Panc1 (cell line): ENCODE measurements around the gene ZBTB11. TPM values are rescaled to one million over a fixed set of nuclear protein-coding genes. Genes with fewer than 3 reads are reported as not detected.
"Not testable (repeated sequence)": the region's sequence is repeated elsewhere in the genome, so short reads cannot be mapped to it uniquely, and the experiment has no call there.

Experiments used
- ATAC-seq: fragments of 200-7000 bp; cut with Tn5 transposase; 2 replicates; pipeline ENCODE4 v1.9.1; 2020; ENCODE audit warnings: mild to moderate bottlenecking, moderate library complexity
- BruUV-seq: library from RNA; stranded (reverse); fragments of 400-500 nt; replicated peaks from 2 replicates; lab custom pipeline; 2021; lab: Mats Ljungman, UMichigan
- CTCF ChIA-PET: fragments of 300-600 bp; sonication (Branson Sonifier 250); formaldehyde crosslinking; loops from one replicate; lab custom pipeline; 2022; ENCODE audit warnings: antibody characterized with exemption; lab: Charles Lee
- POLR2A ChIA-PET: fragments of 300-600 bp; sonication (Branson Sonifier 250); formaldehyde crosslinking; loops from one replicate; lab custom pipeline; 2022; ENCODE audit warnings: antibody characterized with exemption; lab: Charles Lee
- DNase-seq: peaks from one replicate; pipeline ENCODE4 v3.0.0-alpha.2; 2010; ENCODE audit warnings: low read depth, low spot score
- H3K27ac ChIP-seq: 2 replicates; pipeline ENCODE4 v1.5.1; 2011; ENCODE audit warnings: mild to moderate bottlenecking, low read length, inconsistent platforms
- H3K27me3 ChIP-seq: fragments of 200-500 bp; sonication (Bioruptor generic); 2 replicates; pipeline ENCODE4 v1.6.0; 2014; ENCODE audit warnings: low read length, inconsistent platforms; ENCODE audit not compliant: control insufficient read depth, insufficient read depth
- H3K36me3 ChIP-seq: fragments of 200-500 bp; sonication (Bioruptor generic); 2 replicates; pipeline ENCODE4 v1.5.1; 2014; ENCODE audit warnings: inconsistent platforms, mild to moderate bottlenecking, low read length, moderate library complexity; ENCODE audit not compliant: control insufficient read depth, insufficient read depth
- H3K4me1 ChIP-seq: 2 replicates; pipeline ENCODE4 v1.5.1; 2011; ENCODE audit warnings: inconsistent platforms, mild to moderate bottlenecking, low read length, moderate library complexity; ENCODE audit not compliant: control insufficient read depth, insufficient read depth
- H3K4me3 ChIP-seq, 2 experiments: 2 replicates each; pipeline ENCODE4 v1.5.1; 2011 to 2012; ENCODE audit warnings: low read depth in 2 of 2, low read length in 2 of 2, mild to moderate bottlenecking in 2 of 2, inconsistent platforms in 1 of 2, moderate library complexity in 1 of 2
- H3K9me3 ChIP-seq: fragments of 200-500 bp; sonication (Bioruptor generic); 2 replicates; pipeline ENCODE4 v1.5.1; 2014; ENCODE audit warnings: low read depth, mild to moderate bottlenecking, inconsistent platforms, low read length, moderate library complexity; ENCODE audit not compliant: control insufficient read depth, insufficient read depth
- CTCF ChIP-seq: fragments of 450-650 bp; IDR thresholded peaks from 2 replicates; pipeline ENCODE4 v1.5.1; 2017; ENCODE audit warnings: mild to moderate bottlenecking
- POLR2AphosphoS5 ChIP-seq: IDR thresholded peaks from 2 replicates; pipeline ENCODE4 v1.6.1; 2012; ENCODE audit warnings: mild to moderate bottlenecking, low read depth, low read length, moderate library complexity
- REST ChIP-seq, 2 experiments: IDR thresholded peaks; 2 replicates each; pipeline ENCODE4 v1.6.1; 2011 to 2012; ENCODE audit warnings: low read depth in 2 of 2, control low read depth in 1 of 2, low read length in 1 of 2, mild to moderate bottlenecking in 1 of 2, moderate library complexity in 1 of 2; ENCODE audit not compliant: insufficient read depth in 1 of 2
- SIN3A ChIP-seq: IDR thresholded peaks from 2 replicates; pipeline ENCODE4 v1.6.1; 2012; ENCODE audit warnings: low read depth, mild to moderate bottlenecking, low read length, moderate library complexity, borderline replicate concordance; ENCODE audit not compliant: insufficient read depth
- TCF7L2 ChIP-seq: IDR thresholded peaks from 2 replicates; pipeline ENCODE4 v1.6.1; 2011; ENCODE audit warnings: mild to moderate bottlenecking, low read depth, low read length, inconsistent platforms
- in situ Hi-C: cut with HindIII; loops from 2 replicates; pipeline ENCODE4 v1.10.0; 2016; ENCODE audit warnings: low sequenced_read_pairs, low pct_unique_long_range_greater_than_20kb
- intact Hi-C: fragments of 100-400 bp; cut with micrococcal nuclease; formaldehyde crosslinking; loops from one replicate; pipeline ENCODE4 v1.10.0; 2022; ENCODE audit not compliant: unreplicated experiment
- total RNA-seq: library from RNA; stranded (reverse); gene quantifications from one replicate; pipeline ENCODE4 v1.2.1, GENCODE V29; 2021; ENCODE audit not compliant: unreplicated experiment

Gene ZBTB11
- total RNA-seq, 1 experiment from 2014 or later: 20.1 TPM

- Histone ChIP-seq H3K27ac (no peak overlapping the region), H3K4me3 (no peak overlapping the region), H3K9me3 (no peaks in the 10 kb centered on the region), H3K36me3 (no peaks in the 10 kb centered on the region), H3K27me3 (no peaks in the 10 kb centered on the region), H3K4me1 (no peaks in the 10 kb centered on the region)
- intact Hi-C loops (no loop called here), in situ Hi-C loops (no loop called here)
- no TSS peak for BruUV-seq
- TF ChIP-seq REST (IDR thresholded peaks at IDR 0.05; ENCODE audit: insufficient read depth in 1 of 2, low read depth in 2 of 2, low read length in 1 of 2): no peak
- DNase-seq (no peak), ATAC-seq (no peak)
- ChIA-PET POLR2A (interaction anchor here (0.6 to 0.7 kb wide), 2 partner anchors 9 to 127 kb away, joined by 5 to 7 read pairs; no protein-coding TSS in a partner anchor), CTCF (no interaction called here)
These were observed 33.7 kb downstream of the ZBTB11 start for GRCh38 chr3:101643009-101643844.

DNA sequence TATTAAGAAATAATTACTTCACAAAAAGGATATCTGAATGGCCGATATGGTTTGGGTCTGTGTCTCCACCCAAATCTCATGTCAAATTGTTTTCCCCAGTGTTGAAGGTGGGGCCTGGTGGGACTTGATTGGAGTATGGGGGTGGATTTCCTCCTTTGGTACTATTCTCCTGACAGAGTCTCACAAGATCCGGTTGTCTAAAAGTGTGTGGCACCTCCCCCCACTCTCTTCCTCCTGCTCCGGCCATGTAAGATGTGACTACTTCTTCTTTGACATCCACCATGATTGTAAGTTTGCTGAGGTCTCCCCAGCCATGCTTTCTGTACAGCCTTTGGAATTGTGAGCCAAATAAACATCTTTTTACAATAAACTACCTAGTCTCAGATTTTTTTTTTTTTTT lies 34.5 kb downstream of the ZBTB11 start:
- Histone ChIP-seq H3K9me3 (no peaks in the 10 kb centered on the region), H3K4me3 (no peak overlapping the region), H3K4me1 (no peaks in the 10 kb centered on the region), H3K27ac (no peak overlapping the region), H3K36me3 (no peaks in the 10 kb centered on the region), H3K27me3 (no peaks in the 10 kb centered on the region)
- no TSS peak for BruUV-seq
- intact Hi-C loops: no loop called here
- in situ Hi-C loops: no loop called here
- TF ChIP-seq TCF7L2 (no peak), SIN3A (no peak), POLR2AphosphoS5 (no peak), REST (IDR thresholded peaks at IDR 0.05; ENCODE audit: insufficient read depth in 1 of 2, low read depth in 2 of 2, low read length in 1 of 2) (no peak), CTCF (no peak)
- DNase-seq (no peak), ATAC-seq (no peak)
- CTCF ChIA-PET: no interaction called here
- POLR2A ChIA-PET: interaction anchor here (0.6 to 0.7 kb wide), 2 partner anchors 10 to 126 kb away, joined by 5 to 7 read pairs; no protein-coding TSS in a partner anchor

GRCh38 chr3:101641397-101642115 lies 35.4 kb downstream of the ZBTB11 start:
- H3K36me3 ChIP-seq, H3K4me1 ChIP-seq, H3K27ac ChIP-seq, H3K4me3 ChIP-seq, CTCF ChIA-PET, H3K9me3 ChIP-seq, BruUV-seq, in situ Hi-C loops, H3K27me3 ChIP-seq, ATAC-seq, DNase-seq, POLR2A ChIA-PET, intact Hi-C loops: not testable (repeated sequence)
